Spleen (tissue), 11 donors: ENCODE data around the gene SPON1. TPM values are rescaled to one million over a fixed set of nuclear protein-coding genes. Genes with fewer than 3 reads are reported as not detected.

Experiments
- DNase-seq: peaks from one replicate; pipeline ENCODE4 v3.0.0-alpha.2; 2020
- H3K27ac ChIP-seq, 8 donors: fragments of 200-600 bp; sonication (generic) in 7 of 8; 1 replicate in 4 of 8; 2 replicates in 4 of 8; pipeline versions ENCODE4 v1.5.0 to v1.8.0; 2016 to 2021; ENCODE audit warnings: inconsistent platforms in 4 of 8, mild to moderate bottlenecking in 4 of 8, moderate library complexity in 1 of 8
- H3K27me3 ChIP-seq, 7 donors: fragments of 200-600 bp; sonication (generic) in 6 of 7; replicated peaks in 1 of 7; 1 replicate in 4 of 7; 2 replicates in 3 of 7; pipeline versions ENCODE4 v1.5.0 to v1.8.0; 2016 to 2021; ENCODE audit warnings: inconsistent platforms in 3 of 7, mild to moderate bottlenecking in 1 of 7
- H3K36me3 ChIP-seq, 6 donors: fragments of 200-600 bp; sonication (generic) in 5 of 6; 1 replicate in 4 of 6; 2 replicates in 2 of 6; pipeline versions ENCODE4 v1.5.0 to v1.8.0; 2016 to 2021; ENCODE audit warnings: inconsistent platforms in 2 of 6
- H3K4me1 ChIP-seq, 6 donors: fragments of 200-600 bp; sonication (generic) in 5 of 6; 1 replicate in 3 of 6; 2 replicates in 3 of 6; pipeline versions ENCODE4 v1.5.0 to v1.8.0; 2016 to 2021; ENCODE audit warnings: inconsistent platforms in 3 of 6
- H3K4me3 ChIP-seq, 8 donors: fragments of 200-600 bp; sonication (generic) in 7 of 8; 1 replicate in 4 of 8; 2 replicates in 4 of 8; pipeline versions ENCODE4 v1.5.0 to v1.8.0; 2016 to 2021; ENCODE audit warnings: inconsistent platforms in 4 of 8, mild to moderate bottlenecking in 4 of 8, moderate library complexity in 2 of 8
- H3K9me3 ChIP-seq, 8 donors: fragments of 200-600 bp; sonication (generic) in 7 of 8; 1 replicate in 4 of 8; 2 replicates in 4 of 8; pipeline versions ENCODE4 v1.5.0 to v1.8.0; 2016 to 2021; ENCODE audit warnings: inconsistent platforms in 4 of 8
- POLR2A ChIP-seq, 3 donors: fragments of 450-650 bp; IDR thresholded peaks; one replicate each; pipeline ENCODE4 v1.5.1; 2017; ENCODE audit warnings: antibody characterized with exemption in 3 of 3, mild to moderate bottlenecking in 1 of 3
- POLR2AphosphoS5 ChIP-seq, 3 donors: sonication (generic); formaldehyde crosslinking; IDR thresholded peaks; one replicate each; pipeline ENCODE4 v1.5.1; 2017; ENCODE audit warnings: antibody characterized with exemption in 3 of 3
- WGBS, 5 donors: extraction: QIAGEN DNeasy Blood & Tissue Kit in 3 of 5; methylation state at CpG; one replicate each; pipeline versions ENCODE4 v1.1.5 to v1.1.7; 2013 to 2018; 5-methylcytosine and 5-hydroxymethylcytosine counted together
- intact Hi-C: fragments of 100-400 bp; cut with DNase I; formaldehyde crosslinking; loops from one replicate; pipeline ENCODE4 v1.15.0; 2023; ENCODE audit warnings: low total_unique reads
- polyA plus RNA-seq, 3 donors: library from polyadenylated mRNA; stranded (reverse); fragments of 200-250 nt; gene quantifications; one replicate each; pipeline ENCODE4 v1.2.1, GENCODE V29; 2013
- total RNA-seq, 7 donors: library from RNA; depleted of rRNA in 3 of 7; stranded (reverse); fragments of >200 nt in 3 of 7; fragmentation: NEBNext Ultra II Directional in 4 of 7; extraction: Animal tissue kit (Norgen Biotek cat#: 25700) in 4 of 7; gene quantifications; one replicate each; pipeline versions ENCODE4 v1.1.0 to v1.2.1, GENCODE V29; 2016 to 2021
- TF ChIP-seq, protein P1 (sequence below), 11 experiments: fragments of 200-600 bp in 7 of 11; fragments of 450-650 bp in 4 of 11; sonication (generic) in 4 of 11; IDR thresholded peaks in 8 of 11; conservative IDR thresholded peaks in 3 of 11; 1 replicate in 7 of 11; 2 replicates in 4 of 11; pipeline versions ENCODE4 v1.4.0 to v1.8.0; 2016 to 2021; ENCODE audit warnings: antibody characterized with exemption in 11 of 11, inconsistent platforms in 4 of 11, mild to moderate bottlenecking in 1 of 11
- donor health status: healthy with polysubstance abuse.
- donor health status: DM: no; HTN: no; CAD: no; lungs with moderate emphysema.
- donor health status: DM: no; HTN: no; CAD: no.
- donor health status: Bipolar disorder and iron deficiency.
- donor health status: healthy.
- donor health status: DM: no; HTN: no; CAD: no.
- donor health status: DM: yes; HTN: yes; CAD: no.

The SPON1 gene
- total and polyA plus RNA-seq, 10 donors = 0.72 to 99.2 (median 10.1) TPM

DNA sequence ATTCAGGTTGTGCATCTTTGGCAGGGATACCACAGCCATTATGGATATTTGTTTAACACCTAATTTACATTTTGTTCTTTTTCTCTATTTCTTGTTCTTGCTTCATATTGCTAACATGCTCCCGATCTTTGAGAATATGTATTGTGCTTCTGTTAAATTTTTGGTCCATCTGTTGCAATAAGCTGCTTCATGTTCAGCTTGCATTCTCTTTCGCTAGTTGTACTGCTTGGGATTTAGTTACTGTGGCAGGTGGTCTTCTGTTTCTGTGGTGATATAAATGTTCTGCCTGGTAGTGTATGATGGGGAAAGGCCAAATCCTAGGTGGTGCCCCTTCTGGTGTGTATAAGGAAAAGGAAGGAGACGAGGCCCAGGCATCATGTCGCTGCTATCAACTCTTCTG is 140.2 kb downstream of the SPON1 start:
- no peaks in the 10 kb centered on the region for H3K36me3 ChIP-seq
- no peak overlapping the region for H3K27ac ChIP-seq
- 94 to 99% (median 95%) methylated on average over 4 of the region's 4 CpGs for WGBS, 5 donors
- H3K27me3 ChIP-seq = no peaks in the 10 kb centered on the region
- TF ChIP-seq, protein P1, sequence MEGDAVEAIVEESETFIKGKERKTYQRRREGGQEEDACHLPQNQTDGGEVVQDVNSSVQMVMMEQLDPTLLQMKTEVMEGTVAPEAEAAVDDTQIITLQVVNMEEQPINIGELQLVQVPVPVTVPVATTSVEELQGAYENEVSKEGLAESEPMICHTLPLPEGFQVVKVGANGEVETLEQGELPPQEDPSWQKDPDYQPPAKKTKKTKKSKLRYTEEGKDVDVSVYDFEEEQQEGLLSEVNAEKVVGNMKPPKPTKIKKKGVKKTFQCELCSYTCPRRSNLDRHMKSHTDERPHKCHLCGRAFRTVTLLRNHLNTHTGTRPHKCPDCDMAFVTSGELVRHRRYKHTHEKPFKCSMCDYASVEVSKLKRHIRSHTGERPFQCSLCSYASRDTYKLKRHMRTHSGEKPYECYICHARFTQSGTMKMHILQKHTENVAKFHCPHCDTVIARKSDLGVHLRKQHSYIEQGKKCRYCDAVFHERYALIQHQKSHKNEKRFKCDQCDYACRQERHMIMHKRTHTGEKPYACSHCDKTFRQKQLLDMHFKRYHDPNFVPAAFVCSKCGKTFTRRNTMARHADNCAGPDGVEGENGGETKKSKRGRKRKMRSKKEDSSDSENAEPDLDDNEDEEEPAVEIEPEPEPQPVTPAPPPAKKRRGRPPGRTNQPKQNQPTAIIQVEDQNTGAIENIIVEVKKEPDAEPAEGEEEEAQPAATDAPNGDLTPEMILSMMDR (IDR thresholded peaks at IDR 0.05 in 8 of 11, conservative IDR thresholded peaks at IDR 0.05 in 3 of 11) = no peak
- no peaks in the 10 kb centered on the region for H3K9me3 ChIP-seq
- no peaks in the 10 kb centered on the region for H3K4me1 ChIP-seq
- no peak overlapping the region for H3K4me3 ChIP-seq
- DNase-seq = no peak
- intact Hi-C loops = no loop called here

DNA sequence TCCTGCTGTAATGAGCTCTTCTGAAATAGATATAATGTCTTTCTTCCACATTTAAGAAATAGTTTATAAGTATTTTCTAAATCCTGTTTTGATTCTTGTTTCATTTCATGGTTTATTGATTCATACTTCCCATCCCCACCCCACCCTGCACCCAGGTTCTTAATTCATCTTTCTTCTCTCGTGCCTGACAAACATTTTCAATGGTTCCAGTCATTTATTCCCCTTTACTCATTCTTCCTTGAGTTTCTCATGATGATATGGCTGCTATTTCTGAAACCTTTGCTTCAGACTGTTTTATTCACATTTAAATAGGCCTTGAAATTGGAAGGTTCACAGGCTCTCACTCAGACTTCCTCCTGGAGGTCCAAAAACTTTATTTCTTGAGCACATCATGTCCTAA is 142.9 kb downstream of the SPON1 start:
- no peaks in the 10 kb centered on the region for H3K9me3 ChIP-seq
- peaks cover 0 to 3% (median 0%) of the 10 kb centered on the region in 6 donors for H3K4me1 ChIP-seq
- intact Hi-C loops = no loop called here
- no peak overlapping the region for H3K27ac ChIP-seq
- H3K36me3 ChIP-seq = no peaks in the 10 kb centered on the region
- no peaks in the 10 kb centered on the region for H3K27me3 ChIP-seq
- no peak for DNase-seq
- no peak for TF ChIP-seq POLR2A (IDR thresholded peaks at IDR 0.05)
- TF ChIP-seq, protein P1 (IDR thresholded peaks at IDR 0.05 in 8 of 11, conservative IDR thresholded peaks at IDR 0.05 in 3 of 11) = no peak
- TF ChIP-seq POLR2AphosphoS5 (IDR thresholded peaks at IDR 0.05) = no peak
- 33 to 74% (median 72%) methylated on average over 1 of the region's 1 CpG for WGBS, 5 donors
- no peak overlapping the region for H3K4me3 ChIP-seq

DNA sequence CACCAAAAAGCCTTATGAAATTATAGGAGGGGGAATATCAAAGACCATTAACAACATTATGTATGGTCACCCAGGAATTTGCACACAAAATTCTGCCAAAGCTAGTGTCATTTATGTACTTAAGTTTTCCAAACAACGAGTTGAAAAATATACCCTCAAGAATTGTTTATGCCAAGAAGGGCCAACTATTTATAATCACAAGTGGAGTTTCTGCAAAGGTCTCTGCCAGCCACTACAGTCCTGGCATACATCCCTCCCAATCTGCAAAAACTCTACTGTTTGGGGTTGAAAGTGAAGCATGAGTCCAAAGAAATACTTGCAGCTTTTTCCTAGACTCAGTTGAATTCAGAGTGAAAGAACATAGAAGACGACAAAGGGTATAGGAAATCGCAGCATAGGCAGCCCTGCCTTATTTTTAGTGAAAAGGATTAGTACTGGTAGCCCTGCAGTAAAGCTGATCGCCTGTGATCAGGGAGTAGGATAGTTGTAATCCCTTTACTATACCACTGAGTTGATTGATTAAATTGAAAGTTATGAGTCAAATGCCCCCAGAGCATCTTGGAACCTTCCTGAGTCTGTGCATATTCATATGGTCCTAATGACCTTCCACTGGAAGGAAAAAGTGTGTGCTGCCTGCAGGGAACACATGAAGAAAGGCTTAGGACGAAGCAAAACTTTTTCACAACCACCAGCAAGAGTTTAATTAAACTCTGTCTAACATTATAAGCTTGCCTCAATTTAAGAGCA is 144.0 kb downstream of the SPON1 start:
- Histone ChIP-seq H3K4me3 (no peak overlapping the region), H3K9me3 (no peaks in the 10 kb centered on the region), H3K36me3 (no peaks in the 10 kb centered on the region), H3K27me3 (no peaks in the 10 kb centered on the region), H3K27ac (no peak overlapping the region), H3K4me1 (peaks cover 0 to 5% (median 0%) of the 10 kb centered on the region in 6 donors)
- DNase-seq = no peak
- WGBS, 5 donors = 75 to 85% (median 80%) methylated on average over 5 of the region's 5 CpGs
- TF ChIP-seq, protein P1 (IDR thresholded peaks at IDR 0.05 in 8 of 11, conservative IDR thresholded peaks at IDR 0.05 in 3 of 11) = no peak
- TF ChIP-seq POLR2AphosphoS5 (IDR thresholded peaks at IDR 0.05) (no peak), POLR2A (IDR thresholded peaks at IDR 0.05) (no peak)
- intact Hi-C loops = no loop called here

DNA sequence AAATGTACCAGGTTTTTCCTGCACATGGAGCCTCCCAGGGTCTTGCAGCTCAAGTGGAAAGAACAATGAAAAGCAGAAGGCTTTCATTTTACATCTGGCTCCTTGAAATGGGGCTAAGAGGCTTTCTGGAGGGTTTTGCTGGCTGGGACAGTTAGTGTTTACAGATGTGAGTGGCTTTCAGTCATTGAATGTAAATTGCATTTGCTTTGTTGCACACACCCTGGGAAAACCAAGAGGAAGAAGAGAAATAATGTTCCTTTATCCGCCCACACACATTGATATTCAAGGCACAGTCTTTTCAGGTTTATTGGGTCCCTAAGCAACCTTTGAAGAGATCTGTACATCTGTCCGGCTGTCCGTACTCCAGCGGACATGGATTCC is 144.5 kb downstream of the SPON1 start:
- TF ChIP-seq POLR2A (IDR thresholded peaks at IDR 0.05) (no peak), POLR2AphosphoS5 (IDR thresholded peaks at IDR 0.05) (no peak)
- TF ChIP-seq, protein P1 (IDR thresholded peaks at IDR 0.05 in 8 of 11, conservative IDR thresholded peaks at IDR 0.05 in 3 of 11) = no peak
- Histone ChIP-seq H3K27ac (no peak overlapping the region), H3K4me3 (no peak overlapping the region), H3K4me1 (peaks cover 0 to 5% (median 0%) of the 10 kb centered on the region in 6 donors), H3K9me3 (no peaks in the 10 kb centered on the region), H3K36me3 (no peaks in the 10 kb centered on the region), H3K27me3 (no peaks in the 10 kb centered on the region)
- DNase-seq = no peak
- intact Hi-C loops = no loop called here
- 73 to 95% (median 74%) methylated on average over 4 of the region's 4 CpGs for WGBS, 5 donors
